Endothelial cell of umbilical vein (primary cell): ENCODE measurements around the gene CASKIN2. TPM values are rescaled to one million over a fixed set of nuclear protein-coding genes. Genes with fewer than 3 reads are reported as not detected.

ENCODE experiments used
- BruUV-seq: library from RNA; stranded (reverse); fragments of 400-500 nt; replicated peaks from 2 replicates; lab custom pipeline; 2021; lab: Mats Ljungman, UMichigan
- CTCF ChIA-PET: fragments of 300-600, 350-600 bp; sonication (Branson Sonifier 250); formaldehyde crosslinking; loops from one replicate; lab custom pipeline; 2021; ENCODE audit warnings: antibody characterized with exemption, inconsistent platforms; lab: Charles Lee
- POLR2A ChIA-PET: fragments of 300-600, 350-600 bp; sonication (Branson Sonifier 250); formaldehyde crosslinking; loops from one replicate; lab custom pipeline; 2021; ENCODE audit warnings: antibody characterized with exemption, inconsistent platforms; lab: Charles Lee
- DNase-seq: peaks from one replicate; pipeline ENCODE4 v3.0.0-alpha.2; 2011; ENCODE audit warnings: low read depth, low spot score
- FAIRE-seq: peaks from 2 replicates; lab custom pipeline; 2011; peaks lifted over from hg19 to GRCh38; lab: Jason Lieb, UNC
- H2AFZ ChIP-seq: 2 replicates; pipeline ENCODE4 v1.6.0; 2012; ENCODE audit warnings: low read depth, low read length, control low read depth, inconsistent platforms
- H3K27ac ChIP-seq: 2 replicates; pipeline ENCODE4 v1.5.1; 2011; ENCODE audit warnings: low read depth, mild to moderate bottlenecking, control low read depth, low read length, moderate library complexity; ENCODE audit not compliant: insufficient read depth
- H3K27me3 ChIP-seq, 2 experiments: 2 replicates each; pipeline versions ENCODE4 v1.6.0 to v1.6.1; 2011; ENCODE audit warnings: low read length in 2 of 2, mixed read lengths in 1 of 2; ENCODE audit not compliant: control insufficient read depth in 2 of 2, insufficient read depth in 2 of 2
- H3K36me3 ChIP-seq, 2 experiments: 2 replicates in 1 of 2; 3 replicates in 1 of 2; pipeline ENCODE4 v1.5.1; 2011; ENCODE audit warnings: low read length in 2 of 2, mild to moderate bottlenecking in 1 of 2, moderate library complexity in 1 of 2; ENCODE audit not compliant: control insufficient read depth in 2 of 2, insufficient read depth in 2 of 2; ENCODE audit errors: extremely low read depth in 1 of 2
- H3K4me1 ChIP-seq: 3 replicates; pipeline ENCODE4 v1.5.1; 2011; ENCODE audit warnings: mild to moderate bottlenecking, low read length; ENCODE audit not compliant: control insufficient read depth, insufficient read depth; ENCODE audit errors: extremely low read depth
- H3K4me2 ChIP-seq: 2 replicates; pipeline ENCODE4 v1.6.1; 2011; ENCODE audit warnings: low read length, control low read depth, mixed read lengths; ENCODE audit not compliant: insufficient read depth
- H3K4me3 ChIP-seq, 3 experiments: fragments of 200-600 bp in 1 of 3; sonication (generic), shearing (Covaris generic) in 1 of 3; replicated peaks in 1 of 3; 2 replicates each; pipeline ENCODE4 v1.5.1; 2011 to 2016; ENCODE audit warnings: control low read depth in 3 of 3, low read length in 3 of 3, mild to moderate bottlenecking in 2 of 3, inconsistent platforms in 1 of 3, low read depth in 1 of 3, moderate library complexity in 1 of 3; ENCODE audit not compliant: insufficient read depth in 1 of 3
- H3K79me2 ChIP-seq: 2 replicates; pipeline ENCODE4 v1.6.0; 2012; ENCODE audit warnings: low read length, inconsistent platforms; ENCODE audit not compliant: control insufficient read depth, insufficient read depth
- H3K9ac ChIP-seq: replicated peaks from 2 replicates; pipeline ENCODE3; 2011; ENCODE audit warnings: low read length, control low read depth; ENCODE audit not compliant: insufficient read depth; ENCODE audit errors: extremely low read depth
- H3K9me1 ChIP-seq: replicated peaks from 3 replicates; pipeline ENCODE4 v1.6.0; 2011; ENCODE audit warnings: mild to moderate bottlenecking, low read length; ENCODE audit not compliant: control insufficient read depth, insufficient read depth; ENCODE audit errors: extremely low read depth
- H3K9me3 ChIP-seq: replicated peaks from 2 replicates; pipeline ENCODE4 v1.5.1; 2012; ENCODE audit warnings: low read length, inconsistent platforms; ENCODE audit not compliant: control insufficient read depth, insufficient read depth
- H4K20me1 ChIP-seq: replicated peaks from 2 replicates; pipeline ENCODE3; 2011; ENCODE audit warnings: mild to moderate bottlenecking, low read length; ENCODE audit not compliant: control insufficient read depth, insufficient read depth; ENCODE audit errors: extremely low read depth
- CTCF ChIP-seq, 2 donors: IDR thresholded peaks; 1 replicate in 1 of 2; 2 replicates in 1 of 2; pipeline ENCODE4 v1.5.1; 2011; ENCODE audit warnings: low read length in 2 of 2, mild to moderate bottlenecking in 2 of 2, moderate library complexity in 2 of 2, control low read depth in 1 of 2, inconsistent platforms in 1 of 2, low read depth in 1 of 2; ENCODE audit not compliant: insufficient read depth in 1 of 2; ENCODE audit errors: extremely low read depth in 1 of 2
- EZH2 ChIP-seq: IDR thresholded peaks from 2 replicates; pipeline ENCODE4 v1.6.1; 2012; ENCODE audit warnings: borderline replicate concordance, low read depth, mild to moderate bottlenecking, moderate library complexity, low read length, inconsistent platforms; ENCODE audit not compliant: severe bottlenecking
- FOS ChIP-seq: IDR thresholded peaks from 2 replicates; pipeline ENCODE4 v1.6.1; 2011; ENCODE audit warnings: mild to moderate bottlenecking, low read length, moderate library complexity, borderline replicate concordance; ENCODE audit not compliant: insufficient read depth
- GATA2 ChIP-seq: IDR thresholded peaks from 2 replicates; pipeline ENCODE4 v1.7.0; 2011; ENCODE audit warnings: low read depth, mild to moderate bottlenecking, moderate library complexity, mixed read lengths, low read length; ENCODE audit not compliant: insufficient read length, insufficient read depth
- JUN ChIP-seq: IDR thresholded peaks from 2 replicates; pipeline ENCODE4 v1.6.1; 2011; ENCODE audit warnings: borderline replicate concordance, low read depth; ENCODE audit not compliant: insufficient read length, insufficient read depth
- MAX ChIP-seq: IDR thresholded peaks from 2 replicates; pipeline ENCODE4 v1.6.1; 2011; ENCODE audit not compliant: insufficient read depth, insufficient read length
- MYC ChIP-seq: IDR thresholded peaks from one replicate; pipeline ENCODE4 v1.6.1; 2011; ENCODE audit warnings: mild to moderate bottlenecking, low read depth, low read length
- POLR2A ChIP-seq: IDR thresholded peaks from 2 replicates; pipeline ENCODE4 v1.6.1; 2012; ENCODE audit warnings: low read depth, mild to moderate bottlenecking, control low read depth, low read length
- POLR2AphosphoS5 ChIP-seq: IDR thresholded peaks from 2 replicates; pipeline ENCODE4 v1.6.1; 2012; ENCODE audit warnings: low read depth, mild to moderate bottlenecking, control low read depth, low read length, moderate library complexity; ENCODE audit not compliant: insufficient read depth
- dilution Hi-C: fragments of 300-500 bp; cut with MboI; formaldehyde crosslinking; loops from one replicate; pipeline ENCODE4 v1.15.0; 2019; ENCODE audit warnings: low sequenced_read_pairs; ENCODE audit not compliant: extremely low pct_ligation_motif_present
- intact Hi-C: fragments of 100-400 bp; cut with micrococcal nuclease; formaldehyde crosslinking; loops from one replicate; pipeline ENCODE4 v1.10.0; 2022
- polyA plus RNA-seq, 4 experiments: library from polyadenylated mRNA; depleted of rRNA in 3 of 4; stranded (reverse) in 3 of 4; unstranded in 1 of 4; fragments of >200 nt; gene quantifications; 2 replicates each; pipeline versions ENCODE4 v1.2.1 to v1.2.3, GENCODE V29; 2011 to 2012; ENCODE audit warnings: missing spikeins in 1 of 4
- total RNA-seq: library from RNA; stranded (reverse); gene quantifications from 2 replicates; pipeline ENCODE4 v1.2.3, GENCODE V29; 2021

CASKIN2 gene
- total and polyA plus RNA-seq, 2 donors (not counting 3 experiments of a cell fraction or from before 2014, with no cell fraction given), result 13.0 to 37.6 TPM

GRCh38 chr17:75550139-75550465, 34.8 kb upstream of the CASKIN2 start:
- H3K9me1 ChIP-seq, result no peaks in the 10 kb centered on the region
- H4K20me1 ChIP-seq, result no peaks in the 10 kb centered on the region
- H3K9ac ChIP-seq, result no peak overlapping the region
- intact Hi-C loops, result no loop called here
- H3K27ac ChIP-seq, result no peak overlapping the region
- FAIRE-seq, result no peak
- ChIA-PET CTCF (interaction anchor here (0.9 to 1.3 kb wide), 2 partner anchors 15 to 52 kb away, joined by 3 to 4 read pairs; no protein-coding TSS in a partner anchor), POLR2A (no interaction called here)
- no peak for DNase-seq
- no TSS peak for BruUV-seq
- no peaks in the 10 kb centered on the region for H3K27me3 ChIP-seq
- H3K79me2 ChIP-seq, result no peaks in the 10 kb centered on the region
- no peak overlapping the region for H3K4me2 ChIP-seq
- no peaks in the 10 kb centered on the region for H3K9me3 ChIP-seq
- H3K36me3 ChIP-seq, result no peaks in the 10 kb centered on the region
- dilution Hi-C loops, result no loop called here
- no peak overlapping the region for H2AFZ ChIP-seq
- H3K4me1 ChIP-seq, result no peaks in the 10 kb centered on the region
- H3K4me3 ChIP-seq, result no peak overlapping the region
- TF ChIP-seq CTCF (IDR thresholded peaks at IDR 0.05; ENCODE audit: extremely low read depth in 1 of 2, insufficient read depth in 1 of 2, low read depth in 1 of 2, low read length in 2 of 2), result no peak
- no peak for TF ChIP-seq MYC
- no peak for TF ChIP-seq EZH2
- TF ChIP-seq JUN, result no peak
- no peak for TF ChIP-seq POLR2AphosphoS5
- no peak for TF ChIP-seq GATA2
- TF ChIP-seq POLR2A, result no peak
- no peak for TF ChIP-seq FOS
- no peak for TF ChIP-seq MAX
